ENCODE results near the gene GLG1.

Gene GLG1

GRCh38 chr16:74472540-74472939 lies 134.4 kb downstream of the GLG1 start:
- TF ChIP-seq POLR2A (IDR thresholded peaks at IDR 0.05; ENCODE audit: low read length) = no peak
- DNase-seq = no peak

- TF ChIP-seq GATA1 (IDR thresholded peaks at IDR 0.05; ENCODE audit: low read depth, low read length) (no peak), POLR2A (IDR thresholded peaks at IDR 0.05; ENCODE audit: low read length) (no peak)
- DNase-seq = no peak
Measured at GRCh38 chr16:74472010-74472409, 134.9 kb downstream of the GLG1 start.

GRCh38 chr16:74469946-74470478 lies 136.9 kb downstream of the GLG1 start:
- no peak for DNase-seq
- TF ChIP-seq POLR2A (IDR thresholded peaks at IDR 0.05; ENCODE audit: low read length) (no peak), GATA1 (IDR thresholded peaks at IDR 0.05; ENCODE audit: low read depth, low read length) (no peak)

GRCh38 chr16:74468807-74469525 lies 137.9 kb downstream of the GLG1 start:
- no peak for TF ChIP-seq GATA1 (IDR thresholded peaks at IDR 0.05; ENCODE audit: low read depth, low read length)
- no peak for TF ChIP-seq POLR2A (IDR thresholded peaks at IDR 0.05; ENCODE audit: low read length)
- no peak for DNase-seq

GRCh38 chr16:74466872-74467271 lies 140.0 kb downstream of the GLG1 start:
- TF ChIP-seq GATA1 (IDR thresholded peaks at IDR 0.05; ENCODE audit: low read depth, low read length) (no peak), POLR2A (IDR thresholded peaks at IDR 0.05; ENCODE audit: low read length) (no peak)
- DNase-seq = no peak

- TF ChIP-seq GATA1 (IDR thresholded peaks at IDR 0.05; ENCODE audit: low read depth, low read length) = no peak
- no peak for TF ChIP-seq POLR2A (IDR thresholded peaks at IDR 0.05; ENCODE audit: low read length)
- DNase-seq = no peak
Measured at GRCh38 chr16:74465851-74466685, 140.8 kb downstream of the GLG1 start.

GRCh38 chr16:74465281-74465680 lies 141.6 kb downstream of the GLG1 start:
- TF ChIP-seq POLR2A (IDR thresholded peaks at IDR 0.05; ENCODE audit: low read length) (no peak), GATA1 (IDR thresholded peaks at IDR 0.05; ENCODE audit: low read depth, low read length) (no peak)
- DNase-seq = no peak

GRCh38 chr16:74463888-74464287 lies 143.0 kb downstream of the GLG1 start:
- TF ChIP-seq POLR2A (IDR thresholded peaks at IDR 0.05; ENCODE audit: low read length) (no peak), GATA1 (IDR thresholded peaks at IDR 0.05; ENCODE audit: low read depth, low read length) (no peak)
- no peak for DNase-seq

GRCh38 chr16:74462361-74462760 lies 144.6 kb downstream of the GLG1 start:
- TF ChIP-seq POLR2A (IDR thresholded peaks at IDR 0.05; ENCODE audit: low read length) (no peak), GATA1 (IDR thresholded peaks at IDR 0.05; ENCODE audit: low read depth, low read length) (no peak)

GRCh38 chr16:74461826-74462225 lies 145.1 kb downstream of the GLG1 start:
- no peak for TF ChIP-seq POLR2A (IDR thresholded peaks at IDR 0.05; ENCODE audit: low read length)
- no peak for TF ChIP-seq GATA1 (IDR thresholded peaks at IDR 0.05; ENCODE audit: low read depth, low read length)
- no peak for DNase-seq

More at GRCh38 chr16:74462361-74462760, 144.6 kb downstream of the GLG1 start:
- DNase-seq = no peak

GRCh38 chr16:74460542-74460941 lies 146.4 kb downstream of the GLG1 start:
- DNase-seq = no peak
- TF ChIP-seq POLR2A (IDR thresholded peaks at IDR 0.05; ENCODE audit: low read length) (no peak), GATA1 (IDR thresholded peaks at IDR 0.05; ENCODE audit: low read depth, low read length) (no peak)

- no peak for DNase-seq
- TF ChIP-seq POLR2A (IDR thresholded peaks at IDR 0.05; ENCODE audit: low read length) = no peak
- no peak for TF ChIP-seq GATA1 (IDR thresholded peaks at IDR 0.05; ENCODE audit: low read depth, low read length)
Measured at GRCh38 chr16:74456290-74456625, 150.7 kb downstream of the GLG1 start.

GRCh38 chr16:74455619-74456289 lies 151.2 kb downstream of the GLG1 start:
- no peak for TF ChIP-seq POLR2A (IDR thresholded peaks at IDR 0.05; ENCODE audit: low read length)
- no peak for TF ChIP-seq GATA1 (IDR thresholded peaks at IDR 0.05; ENCODE audit: low read depth, low read length)
- DNase-seq = no peak

- DNase-seq = no peak
- TF ChIP-seq POLR2A (IDR thresholded peaks at IDR 0.05; ENCODE audit: low read length) = no peak
- TF ChIP-seq GATA1 (IDR thresholded peaks at IDR 0.05; ENCODE audit: low read depth, low read length) = no peak
Measured at GRCh38 chr16:74455213-74455612, 151.7 kb downstream of the GLG1 start.
